Activated CD8-positive, alpha-beta T cell treated with anti-CD3 and anti-CD28 coated beads for 36 hours (primary cell): Measurements from ENCODE around the gene PRKCG. TPM values are rescaled to one million over a fixed set of nuclear protein-coding genes. Genes with fewer than 3 reads are reported as not detected.

Experiments
- ATAC-seq: fragments of 200-7000 bp; cut with Tn5 transposase; one replicate; pipeline ENCODE4 v1.10.0; 2021; ENCODE audit warnings: mild to moderate bottlenecking, moderate library complexity
- CTCF ChIA-PET: fragments of 350-600 bp; sonication (Branson Sonifier 250); formaldehyde crosslinking; loops from one replicate; lab custom pipeline; 2021; ENCODE audit warnings: antibody characterized with exemption; lab: Charles Lee
- POLR2A ChIA-PET: fragments of 350-600 bp; sonication (Branson Sonifier 250); formaldehyde crosslinking; loops from one replicate; lab custom pipeline; 2021; ENCODE audit warnings: antibody characterized with exemption; lab: Charles Lee
- DNase-seq: peaks from one replicate; pipeline ENCODE4 v3.0.0-alpha.2; 2020
- H3K27ac Mint-ChIP-seq: one replicate; pipeline ENCODE4 v1.8.0; 2021; ENCODE audit warnings: mild to moderate bottlenecking, mixed read lengths
- H3K27me3 Mint-ChIP-seq: one replicate; pipeline ENCODE4 v1.8.0; 2021; ENCODE audit warnings: mixed read lengths
- H3K36me3 Mint-ChIP-seq: one replicate; pipeline ENCODE4 v1.8.0; 2021; ENCODE audit warnings: low read depth, mixed read lengths
- H3K4me1 Mint-ChIP-seq: one replicate; pipeline ENCODE4 v1.8.0; 2021; ENCODE audit warnings: low read depth, mixed read lengths
- H3K4me3 Mint-ChIP-seq: one replicate; pipeline ENCODE4 v1.8.0; 2021; ENCODE audit warnings: mild to moderate bottlenecking, moderate library complexity, mixed read lengths
- H3K9me3 Mint-ChIP-seq: one replicate; pipeline ENCODE4 v1.8.0; 2021; ENCODE audit warnings: mixed read lengths
- CTCF ChIP-seq: fragments of 200-600 bp; IDR thresholded peaks from one replicate; pipeline ENCODE4 v1.8.0; 2022; ENCODE audit warnings: antibody characterized with exemption, mild to moderate bottlenecking
- intact Hi-C: fragments of 100-400 bp; cut with micrococcal nuclease; formaldehyde crosslinking; loops from one replicate; pipeline ENCODE4 v1.10.0; 2022
- total RNA-seq, 2 experiments: library from RNA; stranded (reverse); gene quantifications; one replicate each; pipeline ENCODE4 v1.2.3, GENCODE V29; 2021

Gene PRKCG
- total RNA-seq, 2 experiments from 2014 or later, result 0.11 TPM; not detected in 1

GRCh38 chr19:53879140-53880081 lies 2.6 kb upstream of the PRKCG start:
- H3K4me1 Mint-ChIP-seq, result peaks cover 46% of the 10 kb centered on the region
- ATAC-seq, result peak; percentile 88
- ChIA-PET CTCF (interaction anchor here (2.1 kb wide), 1 partner anchor 12 kb away, joined by 5 read pairs; the partner anchor contains the start of gene MYADM), POLR2A (interaction anchor here (1.1 to 1.8 kb wide), 3 partner anchors 9 to 13 kb away, joined by 4 to 9 read pairs (median 8); partner anchors contain the start of gene MYADM)
- H3K4me3 Mint-ChIP-seq, result no peak overlapping the region
- DNase-seq, result peak; percentile 88
- peaks cover 17% of the 10 kb centered on the region for H3K36me3 Mint-ChIP-seq
- H3K27ac Mint-ChIP-seq, result no peak overlapping the region
- H3K9me3 Mint-ChIP-seq, result no peaks in the 10 kb centered on the region
- H3K27me3 Mint-ChIP-seq, result peaks cover 12% of the 10 kb centered on the region
- TF ChIP-seq CTCF, result no peak
- intact Hi-C loops, result no loop called here

- Mint-ChIP-seq H3K27ac (no peak overlapping the region), H3K27me3 (peaks cover 14% of the 10 kb centered on the region), H3K4me3 (no peak overlapping the region), H3K9me3 (no peaks in the 10 kb centered on the region), H3K4me1 (peaks cover 35% of the 10 kb centered on the region), H3K36me3 (peaks cover 7% of the 10 kb centered on the region)
- DNase-seq (no peak), ATAC-seq (no peak)
- ChIA-PET POLR2A (no interaction called here), CTCF (interaction anchor here (1.3 to 2.4 kb wide), 2 partner anchors 14 to 29 kb away, joined by 3 to 14 read pairs; partner anchors contain the start of gene MYADM)
- intact Hi-C loops, result no loop called here
- TF ChIP-seq CTCF, result no peak
Observed at GRCh38 chr19:53880711-53881481, 1.1 kb upstream of the PRKCG start.

- DNase-seq (no peak), ATAC-seq (no peak)
- Mint-ChIP-seq H3K4me3 (no peak overlapping the region), H3K4me1 (peaks cover 20% of the 10 kb centered on the region), H3K27me3 (peaks cover 14% of the 10 kb centered on the region), H3K27ac (no peak overlapping the region), H3K36me3 (no peaks in the 10 kb centered on the region), H3K9me3 (no peaks in the 10 kb centered on the region)
- POLR2A ChIA-PET, result interaction anchor here (1.0 to 1.7 kb wide), 5 partner anchors 11 to 233 kb away, joined by 3 to 7 read pairs (median 4); partner anchors contain the start of genes MYADM, PRPF31 and TFPT
- CTCF ChIA-PET, result interaction anchor here (1.3 to 2.4 kb wide), 3 partner anchors 15 to 30 kb away, joined by 3 to 14 read pairs (median 4); partner anchors contain the start of gene MYADM
- intact Hi-C loops, result no loop called here
- TF ChIP-seq CTCF, result no peak
Observed at GRCh38 chr19:53882391-53883050, 524 bp downstream of the PRKCG start.

GRCh38 chr19:53883231-53883661 lies 1.2 kb downstream of the PRKCG start:
- intact Hi-C loops, result no loop called here
- no peaks in the 10 kb centered on the region for H3K9me3 Mint-ChIP-seq
- H3K4me1 Mint-ChIP-seq, result peaks cover 14% of the 10 kb centered on the region
- no peaks in the 10 kb centered on the region for H3K36me3 Mint-ChIP-seq
- no peak for TF ChIP-seq CTCF
- no peak overlapping the region for H3K27ac Mint-ChIP-seq
- CTCF ChIA-PET, result interaction anchor here (2.4 kb wide), 1 partner anchor 16 kb away, joined by 14 read pairs; the partner anchor contains the start of gene MYADM
- POLR2A ChIA-PET, result interaction anchor here (1.3 to 1.7 kb wide), 3 partner anchors 12 to 16 kb away, joined by 4 to 7 read pairs (median 5); partner anchors contain the start of gene MYADM
- DNase-seq (peak; percentile 36), ATAC-seq (no peak)
- H3K27me3 Mint-ChIP-seq, result peaks cover 14% of the 10 kb centered on the region
- H3K4me3 Mint-ChIP-seq, result no peak overlapping the region
